ENCODE data around the gene C3orf20. TPM values are rescaled to one million over a fixed set of nuclear protein-coding genes. Genes with fewer than 3 reads are reported as not detected.

C3orf20 gene
- total and polyA plus RNA-seq, 9 of the 15 experiments (the other 6 are each of a cell fraction or from before 2014, with no cell fraction given): 0.04 TPM; not detected in 8

DNA sequence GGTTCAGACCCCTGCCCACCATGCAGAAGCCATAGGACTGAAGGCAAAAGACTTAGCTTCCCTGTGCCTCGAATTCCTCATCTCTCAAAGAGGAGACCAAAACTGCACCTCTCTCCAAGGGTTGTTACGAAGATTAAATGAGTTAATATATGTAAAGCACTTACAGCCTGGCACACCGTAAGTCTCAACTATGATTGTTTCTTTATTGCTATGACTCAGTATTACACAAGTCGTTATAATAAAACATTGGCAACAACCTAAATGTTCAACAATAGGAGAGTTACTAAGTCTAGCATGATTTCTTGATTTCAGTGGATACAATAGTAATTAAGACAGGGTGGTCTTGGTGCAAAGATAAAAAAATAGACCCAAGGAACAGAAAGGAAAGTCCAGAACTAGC lies 124.2 kb downstream of the C3orf20 start:
- ATAC-seq (no peak), DNase-seq (ENCODE audit: extremely low read depth in 1 of 4, low spot score in 3 of 4) (no peak), FAIRE-seq (no peak)
- intact Hi-C loops (cut with micrococcal nuclease): no loop called here
- H3K9ac ChIP-seq (ENCODE audit: insufficient read depth in 1 of 2, low read depth in 2 of 2, low read length in 2 of 2): no peak overlapping the region
- no peaks in the 10 kb centered on the region for H3K36me3 ChIP-seq (ENCODE audit: control insufficient read depth, insufficient read depth, low read length)
- no peak overlapping the region for H2AFZ ChIP-seq (ENCODE audit: low read depth, low read length)
- no peak overlapping the region for H3K27ac ChIP-seq (ENCODE audit: extremely low read depth, low read depth, low read length)
- no peaks in the 10 kb centered on the region for H4K20me1 ChIP-seq (replicated peaks; ENCODE audit: control insufficient read depth, insufficient read depth, low read length)
- peaks cover 0 to under 1% of the 10 kb centered on the region in 2 experiments; a peak in 2 of 5 replicates for H3K4me1 ChIP-seq (replicated peaks in 1 of 2; ENCODE audit: control insufficient read depth in 2 of 2, insufficient read depth in 2 of 2, low read length in 2 of 2)
- H3K27me3 ChIP-seq (ENCODE audit: control insufficient read depth in 2 of 2, insufficient read depth in 2 of 2, low read length in 2 of 2): peaks cover 33 to 81% of the 10 kb centered on the region in 2 experiments
- H3K4me3 ChIP-seq: no peak overlapping the region
- in situ Hi-C loops (cut with MboI): loop anchor here (5.0 kb wide), 1 partner anchor 123 kb away; no protein-coding TSS in a partner anchor
- no peak overlapping the region for H3K4me2 ChIP-seq (ENCODE audit: insufficient read depth, low read length)
- TF ChIP-seq, protein P1, sequence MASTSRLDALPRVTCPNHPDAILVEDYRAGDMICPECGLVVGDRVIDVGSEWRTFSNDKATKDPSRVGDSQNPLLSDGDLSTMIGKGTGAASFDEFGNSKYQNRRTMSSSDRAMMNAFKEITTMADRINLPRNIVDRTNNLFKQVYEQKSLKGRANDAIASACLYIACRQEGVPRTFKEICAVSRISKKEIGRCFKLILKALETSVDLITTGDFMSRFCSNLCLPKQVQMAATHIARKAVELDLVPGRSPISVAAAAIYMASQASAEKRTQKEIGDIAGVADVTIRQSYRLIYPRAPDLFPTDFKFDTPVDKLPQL (IDR thresholded peaks at IDR 0.05; ENCODE audit: extremely low read depth, insufficient read length): no peak
- TF ChIP-seq SMAD4 (CRISPR knock-in tag; conservative IDR thresholded peaks at IDR 0.05) (no peak), ZBTB17 (CRISPR knock-in tag; IDR thresholded peaks at IDR 0.05) (no peak), ZNF586 (CRISPR knock-in tag; conservative IDR thresholded peaks at IDR 0.05) (no peak)
- ChIA-PET CTCF (ENCODE audit: low intra/inter-chr PET ratio) (no interaction called here), POLR2A (no interaction called here)
- WGBS (ENCODE audit: insufficient coverage, low coverage, missing lambda C conversion rate): 0% methylated on average over 4 of the region's 4 CpGs
- no TSS peak for BruUV-seq (replicated peaks)
- H3K79me2 ChIP-seq (ENCODE audit: control insufficient read depth, insufficient read depth, low read length): no peaks in the 10 kb centered on the region
- no peaks in the 10 kb centered on the region for H3K9me3 ChIP-seq (replicated peaks; ENCODE audit: control insufficient read depth, insufficient read depth, low read depth, low read length)
- no peaks in the 10 kb centered on the region for H3K9me1 ChIP-seq (ENCODE audit: control insufficient read depth, insufficient read depth, low read length)

DNA sequence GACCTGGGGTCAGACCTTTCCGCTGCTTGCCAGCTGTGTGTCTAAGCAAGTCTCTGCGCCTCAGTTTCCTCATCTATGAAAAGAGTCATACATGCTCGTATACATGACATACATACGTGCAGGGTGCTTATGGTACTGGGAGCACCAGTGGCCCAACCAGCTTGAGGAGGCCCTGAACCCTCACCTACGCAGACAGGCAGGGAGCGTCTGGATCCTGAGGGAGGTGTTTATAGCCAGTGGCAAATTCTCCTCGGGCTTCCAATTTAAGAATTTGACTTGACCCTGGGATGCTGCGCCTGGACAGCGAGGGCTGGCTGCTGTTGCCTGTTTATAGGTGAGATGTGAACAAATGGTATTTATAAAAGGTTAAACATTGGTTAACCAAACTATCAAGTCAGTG lies 126.1 kb downstream of the C3orf20 start:
- POLR2A ChIA-PET: no interaction called here
- peaks cover 32 to 88% of the 10 kb centered on the region in 2 experiments for H3K27me3 ChIP-seq (ENCODE audit: control insufficient read depth in 2 of 2, insufficient read depth in 2 of 2, low read length in 2 of 2)
- FAIRE-seq: no peak

More for the DNA sequence above, 126.1 kb downstream of the C3orf20 start:
- Histone ChIP-seq H4K20me1 (replicated peaks; ENCODE audit: control insufficient read depth, insufficient read depth, low read length) (no peaks in the 10 kb centered on the region), H3K36me3 (ENCODE audit: control insufficient read depth, insufficient read depth, low read length) (no peaks in the 10 kb centered on the region), H3K9me1 (ENCODE audit: control insufficient read depth, insufficient read depth, low read length) (no peaks in the 10 kb centered on the region), H2AFZ (ENCODE audit: low read depth, low read length) (no peak overlapping the region), H3K4me1 (replicated peaks in 1 of 2; ENCODE audit: control insufficient read depth in 2 of 2, insufficient read depth in 2 of 2, low read length in 2 of 2) (peaks cover 0 to 5% of the 10 kb centered on the region in 2 experiments; a peak in 3 of 5 replicates), H3K27ac (ENCODE audit: extremely low read depth, low read depth, low read length) (no peak overlapping the region), H3K4me3 (no peak overlapping the region), H3K9ac (ENCODE audit: insufficient read depth in 1 of 2, low read depth in 2 of 2, low read length in 2 of 2) (no peak overlapping the region), H3K79me2 (ENCODE audit: control insufficient read depth, insufficient read depth, low read length) (no peaks in the 10 kb centered on the region), H3K4me2 (ENCODE audit: insufficient read depth, low read length) (no peak overlapping the region), H3K9me3 (replicated peaks; ENCODE audit: control insufficient read depth, insufficient read depth, low read depth, low read length) (no peaks in the 10 kb centered on the region)
- 0% methylated on average over 9 of the region's 9 CpGs for WGBS (ENCODE audit: insufficient coverage, low coverage, missing lambda C conversion rate)
- in situ Hi-C loops (cut with MboI) (no loop called here), intact Hi-C loops (cut with micrococcal nuclease) (no loop called here)
- TF ChIP-seq KDM5B (IDR thresholded peaks at IDR 0.05; ENCODE audit: insufficient replicate concordance, low read depth, low read length) (no peak), ZNF143 (CRISPR knock-in tag; IDR thresholded peaks at IDR 0.05) (no peak), TAF9B (IDR thresholded peaks at IDR 0.05; ENCODE audit: partially characterized antibody) (no peak), ARNT (IDR thresholded peaks at IDR 0.05) (no peak)
- TF ChIP-seq, protein P2, sequence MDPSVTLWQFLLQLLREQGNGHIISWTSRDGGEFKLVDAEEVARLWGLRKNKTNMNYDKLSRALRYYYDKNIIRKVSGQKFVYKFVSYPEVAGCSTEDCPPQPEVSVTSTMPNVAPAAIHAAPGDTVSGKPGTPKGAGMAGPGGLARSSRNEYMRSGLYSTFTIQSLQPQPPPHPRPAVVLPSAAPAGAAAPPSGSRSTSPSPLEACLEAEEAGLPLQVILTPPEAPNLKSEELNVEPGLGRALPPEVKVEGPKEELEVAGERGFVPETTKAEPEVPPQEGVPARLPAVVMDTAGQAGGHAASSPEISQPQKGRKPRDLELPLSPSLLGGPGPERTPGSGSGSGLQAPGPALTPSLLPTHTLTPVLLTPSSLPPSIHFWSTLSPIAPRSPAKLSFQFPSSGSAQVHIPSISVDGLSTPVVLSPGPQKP (CRISPR knock-in tag; IDR thresholded peaks at IDR 0.05): no peak
- TF ChIP-seq, protein P3, sequence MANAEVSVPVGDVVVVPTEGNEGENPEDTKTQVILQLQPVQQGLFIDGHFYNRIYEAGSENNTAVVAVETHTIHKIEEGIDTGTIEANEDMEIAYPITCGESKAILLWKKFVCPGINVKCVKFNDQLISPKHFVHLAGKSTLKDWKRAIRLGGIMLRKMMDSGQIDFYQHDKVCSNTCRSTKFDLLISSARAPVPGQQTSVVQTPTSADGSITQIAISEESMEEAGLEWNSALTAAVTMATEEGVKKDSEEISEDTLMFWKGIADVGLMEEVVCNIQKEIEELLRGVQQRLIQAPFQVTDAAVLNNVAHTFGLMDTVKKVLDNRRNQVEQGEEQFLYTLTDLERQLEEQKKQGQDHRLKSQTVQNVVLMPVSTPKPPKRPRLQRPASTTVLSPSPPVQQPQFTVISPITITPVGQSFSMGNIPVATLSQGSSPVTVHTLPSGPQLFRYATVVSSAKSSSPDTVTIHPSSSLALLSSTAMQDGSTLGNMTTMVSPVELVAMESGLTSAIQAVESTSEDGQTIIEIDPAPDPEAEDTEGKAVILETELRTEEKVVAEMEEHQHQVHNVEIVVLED (CRISPR knock-in tag; IDR thresholded peaks at IDR 0.05): no peak
- CTCF ChIA-PET (ENCODE audit: low intra/inter-chr PET ratio): no interaction called here
- BruUV-seq (replicated peaks): no TSS peak
- ATAC-seq: no peak
- DNase-seq (ENCODE audit: extremely low read depth in 1 of 4, low spot score in 3 of 4): no peak
